ENCODE results near the gene ANKRD63.

The ANKRD63 gene

GRCh38 chr15:40263024-40263754, 19.7 kb downstream of the ANKRD63 start:
- TF ChIP-seq TEAD4 (IDR thresholded peaks at IDR 0.05) (no peak), CREB1 (IDR thresholded peaks at IDR 0.05; ENCODE audit: low read depth) (no peak), ZBTB7A (IDR thresholded peaks at IDR 0.05; ENCODE audit: low read depth) (no peak), CEBPB (IDR thresholded peaks at IDR 0.05) (no peak), MAX (IDR thresholded peaks at IDR 0.05) (no peak), TCF12 (IDR thresholded peaks at IDR 0.05; ENCODE audit: low read depth) (no peak), REST (IDR thresholded peaks at IDR 0.05; ENCODE audit: low read depth) (no peak), FOXM1 (IDR thresholded peaks at IDR 0.05; ENCODE audit: borderline replicate concordance, low read depth) (no peak), EGR1 (IDR thresholded peaks at IDR 0.05) (no peak), RAD21 (IDR thresholded peaks at IDR 0.05; ENCODE audit: low read depth) (no peak), YY1 (IDR thresholded peaks at IDR 0.05; ENCODE audit: low read depth) (no peak), NFIC (IDR thresholded peaks at IDR 0.05) (no peak)

GRCh38 chr15:40259021-40259420, 23.8 kb downstream of the ANKRD63 start:
- TF ChIP-seq NFIC (IDR thresholded peaks at IDR 0.05) (no peak), FOXM1 (IDR thresholded peaks at IDR 0.05; ENCODE audit: borderline replicate concordance, low read depth) (no peak), YY1 (IDR thresholded peaks at IDR 0.05; ENCODE audit: low read depth) (no peak), CREB1 (IDR thresholded peaks at IDR 0.05; ENCODE audit: low read depth) (no peak), REST (IDR thresholded peaks at IDR 0.05; ENCODE audit: low read depth) (no peak), TEAD4 (IDR thresholded peaks at IDR 0.05) (no peak), RAD21 (IDR thresholded peaks at IDR 0.05; ENCODE audit: low read depth) (no peak), TCF12 (IDR thresholded peaks at IDR 0.05; ENCODE audit: low read depth) (no peak), CEBPB (IDR thresholded peaks at IDR 0.05) (no peak), ZBTB7A (IDR thresholded peaks at IDR 0.05; ENCODE audit: low read depth) (no peak)

- TF ChIP-seq YY1 (IDR thresholded peaks at IDR 0.05; ENCODE audit: low read depth), result no peak
- no peak for TF ChIP-seq TAF1 (IDR thresholded peaks at IDR 0.05; ENCODE audit: low read depth)
- no peak for TF ChIP-seq ZBTB7A (IDR thresholded peaks at IDR 0.05; ENCODE audit: low read depth)
- TF ChIP-seq CEBPB (IDR thresholded peaks at IDR 0.05), result no peak
- no peak for TF ChIP-seq CREB1 (IDR thresholded peaks at IDR 0.05; ENCODE audit: low read depth)
- TF ChIP-seq FOXM1 (IDR thresholded peaks at IDR 0.05; ENCODE audit: borderline replicate concordance, low read depth), result no peak
- TF ChIP-seq RAD21 (IDR thresholded peaks at IDR 0.05; ENCODE audit: low read depth), result no peak
- no peak for TF ChIP-seq EGR1 (IDR thresholded peaks at IDR 0.05)
- TF ChIP-seq TEAD4 (IDR thresholded peaks at IDR 0.05), result no peak
- TF ChIP-seq MAX (IDR thresholded peaks at IDR 0.05), result no peak
Measured at GRCh38 chr15:40258544-40258943, 24.3 kb downstream of the ANKRD63 start.

- TF ChIP-seq YY1 (IDR thresholded peaks at IDR 0.05; ENCODE audit: low read depth), result no peak
- TF ChIP-seq MAX (IDR thresholded peaks at IDR 0.05), result no peak
- no peak for TF ChIP-seq CREB1 (IDR thresholded peaks at IDR 0.05; ENCODE audit: low read depth)
- TF ChIP-seq NFIC (IDR thresholded peaks at IDR 0.05), result no peak
- no peak for TF ChIP-seq TCF12 (IDR thresholded peaks at IDR 0.05; ENCODE audit: low read depth)
- no peak for TF ChIP-seq TEAD4 (IDR thresholded peaks at IDR 0.05)
- no peak for TF ChIP-seq REST (IDR thresholded peaks at IDR 0.05; ENCODE audit: low read depth)
- TF ChIP-seq TAF1 (IDR thresholded peaks at IDR 0.05; ENCODE audit: low read depth), result no peak
- TF ChIP-seq CEBPB (IDR thresholded peaks at IDR 0.05), result no peak
- no peak for TF ChIP-seq EGR1 (IDR thresholded peaks at IDR 0.05)
- TF ChIP-seq USF1 (IDR thresholded peaks at IDR 0.05), result no peak
- no peak for TF ChIP-seq FOXM1 (IDR thresholded peaks at IDR 0.05; ENCODE audit: borderline replicate concordance, low read depth)
- TF ChIP-seq ZBTB7A (IDR thresholded peaks at IDR 0.05; ENCODE audit: low read depth), result no peak
- TF ChIP-seq RAD21 (IDR thresholded peaks at IDR 0.05; ENCODE audit: low read depth), result no peak
- no peak for TF ChIP-seq EP300 (IDR thresholded peaks at IDR 0.05; ENCODE audit: borderline replicate concordance)
Measured at GRCh38 chr15:40257656-40258450, 25.0 kb downstream of the ANKRD63 start.

Data from Ishikawa (cell line).